OCI-M2 (cell line): ENCODE results near the gene RTP5.
"Not testable (repeated sequence)": the region's sequence is repeated elsewhere in the genome, so short reads cannot be mapped to it uniquely, and the experiment has no call there.

ENCODE experiments used
- DNase-seq: peaks from one replicate; lab custom pipeline; 2025; ENCODE audit not compliant: unreplicated experiment; lab: John Stamatoyannopoulos, UW

The RTP5 gene

GRCh38 chr2:241869087-241869961 is at the start of gene RTP5:
Gene RTP5, plus strand, starts transcription at chr2:241869729. Its CDS starts 28 bp downstream, at chr2:241869757.
- DNase-seq, result no peak

DNA sequence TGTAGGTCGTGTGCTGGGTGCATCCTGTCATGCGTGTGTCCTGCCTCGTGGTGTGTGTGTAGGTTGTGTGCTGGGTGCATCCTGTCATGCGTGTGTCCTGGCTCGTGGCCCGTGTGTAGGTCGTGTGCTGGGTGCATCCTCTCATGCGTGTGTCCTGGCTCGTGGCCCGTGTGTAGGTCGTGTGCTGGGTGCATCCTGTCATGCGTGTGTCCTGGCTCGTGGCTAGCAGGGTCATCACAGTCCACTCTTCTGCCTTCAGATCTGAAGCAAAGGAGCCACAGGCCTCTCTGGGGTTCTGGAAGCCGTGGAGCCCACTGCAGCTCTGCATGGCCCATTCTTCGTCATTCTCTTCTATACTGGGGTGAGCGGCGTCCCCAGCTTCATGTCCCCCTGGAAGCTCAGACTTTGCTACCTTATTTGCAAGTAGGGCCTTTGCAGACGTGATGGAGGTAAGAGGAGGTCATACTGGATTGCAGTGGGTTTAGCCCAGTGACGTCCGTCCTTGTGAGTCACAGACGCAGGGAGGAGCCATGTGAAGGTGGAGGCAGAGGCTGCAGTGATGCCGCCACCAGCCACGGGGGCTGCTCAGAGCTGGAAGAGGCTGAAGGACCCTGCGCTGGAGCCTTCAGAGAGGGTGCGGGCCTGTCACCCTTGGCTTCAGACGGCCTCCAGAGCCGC is 49.4 kb upstream of the RTP5 start:
- DNase-seq, result not testable (repeated sequence)

DNA sequence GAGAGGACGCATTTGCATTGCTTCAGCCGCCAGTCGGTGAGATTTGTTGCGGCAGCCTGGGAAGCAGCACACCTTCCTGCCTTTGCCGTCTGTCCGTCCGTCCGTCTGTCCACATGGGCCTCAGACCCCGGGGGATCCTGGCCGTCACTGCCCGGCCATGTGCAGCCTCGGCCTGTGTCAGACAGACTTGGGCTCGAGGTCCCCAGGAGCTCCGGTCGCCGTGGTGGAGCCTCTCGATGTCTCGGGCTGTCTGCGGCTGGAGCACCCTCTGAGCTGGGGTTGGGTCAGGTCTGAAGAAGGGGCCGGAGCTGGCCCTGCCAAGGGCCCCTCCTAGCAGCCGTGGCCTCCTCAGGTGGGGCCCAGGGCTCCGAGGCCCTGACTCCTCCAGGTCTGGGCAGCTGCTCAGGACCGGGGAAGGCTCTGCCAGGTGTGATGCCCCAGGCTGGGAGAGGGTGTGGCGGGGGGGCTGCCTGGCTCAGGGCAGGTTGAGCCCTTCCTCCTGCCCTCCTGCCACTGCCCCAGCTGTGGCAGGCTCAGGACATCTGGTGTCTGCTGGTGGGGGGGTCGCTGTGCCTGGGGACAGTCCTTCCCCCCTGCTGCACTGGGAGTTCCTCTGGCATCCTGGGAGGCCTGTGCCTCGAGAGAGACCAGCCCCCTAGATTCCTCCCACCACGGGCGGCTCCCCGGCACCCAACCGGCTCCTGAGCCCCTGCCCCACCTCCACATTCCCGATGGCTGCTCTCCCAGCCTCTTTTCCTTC is 48.7 kb upstream of the RTP5 start:
- DNase-seq, result no peak

GRCh38 chr2:241821460-241822263 is 47.9 kb upstream of the RTP5 start:
- no peak for DNase-seq

- no peak for DNase-seq
Measured at GRCh38 chr2:241822264-241822623, 47.3 kb upstream of the RTP5 start.

- DNase-seq, result not testable (repeated sequence)
Measured at GRCh38 chr2:241823531-241824437, 45.7 kb upstream of the RTP5 start.

DNA sequence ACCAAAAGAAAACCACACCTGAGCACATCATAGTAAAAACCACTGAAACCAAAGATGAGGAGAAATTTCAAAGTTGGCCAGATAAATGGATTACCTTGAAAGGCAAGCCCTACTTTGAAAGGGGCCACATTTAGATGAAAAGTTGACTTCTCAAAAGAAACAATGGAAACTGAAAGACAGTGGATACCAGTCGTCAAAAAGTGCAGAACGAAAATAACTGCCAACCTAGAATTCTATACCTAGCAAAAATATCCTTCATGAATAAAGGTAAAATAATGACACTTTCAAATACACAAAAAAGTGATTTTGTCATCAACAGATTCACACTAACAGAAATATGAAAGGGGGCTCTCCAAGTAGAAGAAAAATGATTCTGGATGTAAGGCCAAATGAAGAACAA is 42.1 kb upstream of the RTP5 start:
- DNase-seq, result no peak

DNA sequence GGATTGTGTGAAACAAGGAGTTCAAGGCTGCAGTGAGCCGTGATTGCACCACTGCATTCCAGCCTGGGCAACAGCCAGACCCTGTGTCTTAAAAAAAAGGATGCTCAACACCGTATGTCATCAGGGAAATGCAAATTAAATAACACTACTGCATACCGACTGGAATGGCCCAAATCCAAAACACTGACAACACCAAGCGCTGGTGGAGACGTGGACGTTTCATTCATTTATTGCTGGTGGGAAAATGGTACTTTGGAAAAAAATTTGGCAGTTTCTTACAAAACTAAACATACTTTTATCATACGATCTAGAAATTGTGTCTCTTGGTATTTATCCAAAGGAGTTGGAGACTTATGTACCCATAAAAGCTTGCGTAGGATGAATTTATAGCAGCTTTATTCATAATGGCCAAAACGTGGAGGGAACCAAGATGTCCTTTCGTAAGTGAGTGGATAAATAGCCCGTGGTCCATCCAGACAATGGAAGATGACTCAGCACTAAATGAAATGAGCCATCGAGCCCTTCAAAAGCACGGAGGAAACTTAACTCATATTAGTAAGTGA is 36.3 kb upstream of the RTP5 start:
- no peak for DNase-seq

DNA sequence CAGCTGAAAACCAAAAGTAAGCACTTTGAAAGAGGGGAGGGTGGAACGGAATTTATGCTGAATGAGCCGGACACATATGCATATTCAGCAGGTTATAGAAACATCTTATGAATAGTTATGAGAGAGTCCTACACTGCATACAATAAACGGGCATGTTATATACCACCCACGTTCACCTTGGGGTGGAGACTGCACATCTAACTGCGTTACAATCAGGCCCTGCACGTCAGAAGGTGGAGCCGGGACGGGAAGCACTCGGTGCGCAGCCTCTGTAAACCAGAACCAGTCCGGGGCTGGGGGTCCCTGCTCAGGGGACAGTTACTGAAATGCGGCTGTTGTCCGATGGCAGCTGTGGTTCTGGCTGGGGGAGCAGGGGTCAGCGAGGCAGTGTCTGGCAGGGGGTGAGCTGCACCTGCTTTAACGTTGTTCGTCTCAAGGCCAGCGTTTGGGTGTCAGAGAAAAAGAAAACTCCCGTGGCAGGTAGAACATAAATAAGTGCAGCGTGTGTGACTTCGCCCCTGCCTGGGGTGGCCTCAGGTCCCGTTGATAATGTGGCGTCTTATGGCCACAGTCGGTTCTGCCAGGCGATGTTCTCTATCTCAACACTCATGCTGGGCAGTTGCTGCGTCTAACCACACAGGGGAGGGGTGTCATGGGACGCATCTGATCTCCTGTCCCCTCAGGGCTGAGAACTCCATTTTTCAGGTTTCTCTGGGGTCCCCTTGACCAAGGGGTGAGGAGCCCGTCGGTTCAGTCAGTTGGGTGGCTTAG is 35.6 kb upstream of the RTP5 start:
- DNase-seq, result not testable (repeated sequence)

- no peak for DNase-seq
Measured at GRCh38 chr2:241834527-241835210, 34.9 kb upstream of the RTP5 start.

DNA sequence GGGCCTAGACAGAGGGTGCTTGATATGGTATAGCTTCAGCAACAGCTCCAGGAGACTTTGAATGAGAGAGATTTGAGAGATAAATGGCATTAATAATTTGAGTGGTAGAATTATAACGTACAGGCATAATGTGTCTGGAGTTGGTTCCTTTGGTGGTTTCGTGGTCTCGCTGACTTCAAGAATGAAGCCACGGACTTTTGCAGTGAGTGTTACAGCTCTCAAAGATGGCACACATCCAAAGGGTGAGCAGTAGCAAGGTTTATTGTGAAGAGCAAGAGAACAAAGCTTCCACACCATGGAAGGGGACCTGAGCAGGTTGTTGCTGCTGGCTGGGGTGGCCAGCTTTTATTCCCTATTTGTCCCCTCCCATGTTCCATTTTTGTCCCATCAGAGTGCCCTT is 33.9 kb upstream of the RTP5 start:
- DNase-seq, result no peak

GRCh38 chr2:241836292-241836691 is 33.2 kb upstream of the RTP5 start:
- no peak for DNase-seq

GRCh38 chr2:241837197-241837965 is 32.1 kb upstream of the RTP5 start:
- no peak for DNase-seq

DNA sequence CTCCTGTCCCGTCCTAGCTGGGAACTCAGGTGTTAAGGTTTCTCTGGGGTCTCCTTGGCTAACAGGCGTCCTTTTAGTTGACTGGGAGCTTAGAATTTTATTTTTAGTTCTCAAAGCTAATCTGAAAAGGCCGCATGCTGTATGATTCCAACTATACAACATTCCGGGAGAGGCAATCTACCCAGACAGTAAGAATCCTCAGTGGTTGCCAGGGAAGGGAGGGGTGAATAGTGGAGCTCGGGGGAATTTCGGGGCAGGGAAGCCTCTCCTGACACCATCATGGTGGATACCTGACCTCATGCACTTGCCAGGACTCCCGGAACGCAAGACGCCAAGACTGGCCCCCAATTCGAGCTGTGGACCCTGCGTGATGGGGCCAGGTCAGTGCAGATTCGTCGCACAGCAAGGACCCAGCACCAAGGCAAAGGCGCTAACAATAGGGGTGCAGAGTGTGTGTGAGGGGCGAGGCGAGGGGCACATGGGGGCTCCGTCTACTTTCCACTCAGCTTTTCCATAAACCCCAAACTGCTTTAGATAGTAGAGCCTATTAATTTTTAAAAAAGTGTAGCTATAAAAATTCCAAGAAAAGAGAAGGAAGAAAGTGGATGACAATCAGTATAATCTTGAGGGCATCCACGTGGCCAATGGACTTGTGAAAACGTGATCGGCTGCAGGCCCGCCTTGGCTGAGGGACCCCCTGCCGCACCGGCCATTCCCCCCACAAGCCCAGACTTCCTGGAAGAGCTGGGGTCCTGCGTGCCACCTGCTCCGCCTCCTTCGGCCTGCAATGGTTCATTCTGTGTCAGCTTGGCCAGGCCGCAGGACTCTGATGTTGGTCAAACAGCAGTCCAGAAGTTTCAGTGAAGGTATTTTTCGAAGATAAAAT is 28.1 kb upstream of the RTP5 start:
- DNase-seq, result no peak

- no peak for DNase-seq
Measured at GRCh38 chr2:241842067-241842415, 27.5 kb upstream of the RTP5 start.

- DNase-seq, result no peak
Measured at GRCh38 chr2:241842620-241843211, 26.8 kb upstream of the RTP5 start.
